ENCODE results near the gene FSTL5. TPM values are rescaled to one million over a fixed set of nuclear protein-coding genes. Genes with fewer than 3 reads are reported as not detected.

The FSTL5 gene
- total and polyA plus RNA-seq, 9 of the 15 experiments (the other 6 are each of a cell fraction or from before 2014, with no cell fraction given) = 0.09 to 3.1 (median 0.50) TPM; not detected in 1

GRCh38 chr4:161457311-161457710, 706.5 kb downstream of the FSTL5 start:
- H3K27ac ChIP-seq (ENCODE audit: extremely low read depth, low read depth, low read length) = no peak overlapping the region

More at GRCh38 chr4:161457311-161457710, 706.5 kb downstream of the FSTL5 start:
- ChIA-PET CTCF (ENCODE audit: low intra/inter-chr PET ratio) (no interaction called here), POLR2A (no interaction called here)
- TF ChIP-seq XRCC5 (IDR thresholded peaks at IDR 0.05; ENCODE audit: low read depth, low read length) (no peak), RFX7 (CRISPR knock-in tag; IDR thresholded peaks at IDR 0.05) (no peak), SOX6 (IDR thresholded peaks at IDR 0.05) (no peak), SMARCC2 (IDR thresholded peaks at IDR 0.05; ENCODE audit: low read depth) (no peak), NONO (IDR thresholded peaks at IDR 0.05; ENCODE audit: low read depth in 2 of 2, low read length in 1 of 2) (no peak), POLR2B (IDR thresholded peaks at IDR 0.05; ENCODE audit: low read depth, partially characterized antibody) (no peak), ZNF778 (CRISPR knock-in tag; IDR thresholded peaks at IDR 0.05) (no peak), EGR1 (conservative IDR thresholded peaks at IDR 0.05) (no peak), ZNF384 (IDR thresholded peaks at IDR 0.05; ENCODE audit: low read depth, low read length) (no peak), KLF16 (IDR thresholded peaks at IDR 0.05) (no peak), CLOCK (CRISPR knock-in tag; IDR thresholded peaks at IDR 0.05; ENCODE audit: borderline replicate concordance) (no peak), CBFA2T2 (conservative IDR thresholded peaks at IDR 0.05) (no peak), RREB1 (CRISPR knock-in tag; IDR thresholded peaks at IDR 0.05) (no peak), ZC3H8 (IDR thresholded peaks at IDR 0.05) (no peak), HLTF (IDR thresholded peaks at IDR 0.05) (no peak), FOXP1 (CRISPR knock-in tag; IDR thresholded peaks at IDR 0.05) (no peak), HNRNPH1 (optimal IDR thresholded peaks at IDR 0.05; ENCODE audit: low read depth, low read length) (no peak), BHLHE40 (IDR thresholded peaks at IDR 0.05; ENCODE audit: low read length) (no peak)
- intact Hi-C loops (cut with micrococcal nuclease) = no loop called here
- ATAC-seq (no peak), DNase-seq (ENCODE audit: extremely low read depth in 1 of 4, low spot score in 3 of 4) (no peak), FAIRE-seq (no peak)
- Histone ChIP-seq H3K36me3 (ENCODE audit: control insufficient read depth, insufficient read depth, low read length) (no peaks in the 10 kb centered on the region), H4K20me1 (replicated peaks; ENCODE audit: control insufficient read depth, insufficient read depth, low read length) (no peaks in the 10 kb centered on the region), H3K9me1 (ENCODE audit: control insufficient read depth, insufficient read depth, low read length) (no peaks in the 10 kb centered on the region), H3K4me1 (replicated peaks in 1 of 2; ENCODE audit: control insufficient read depth in 2 of 2, insufficient read depth in 2 of 2, low read length in 2 of 2) (no peaks in the 10 kb centered on the region), H3K27me3 (ENCODE audit: control insufficient read depth in 2 of 2, insufficient read depth in 2 of 2, low read length in 2 of 2) (no peaks in the 10 kb centered on the region), H3K79me2 (ENCODE audit: control insufficient read depth, insufficient read depth, low read length) (no peaks in the 10 kb centered on the region), H3K4me2 (ENCODE audit: insufficient read depth, low read length) (no peak overlapping the region), H3K9ac (ENCODE audit: insufficient read depth in 1 of 2, low read depth in 2 of 2, low read length in 2 of 2) (no peak overlapping the region), H2AFZ (ENCODE audit: low read depth, low read length) (no peak overlapping the region), H3K9me3 (replicated peaks; ENCODE audit: control insufficient read depth, insufficient read depth, low read depth, low read length) (no peaks in the 10 kb centered on the region), H3K4me3 (no peak overlapping the region)
- WGBS (ENCODE audit: insufficient coverage, low coverage, missing lambda C conversion rate) = 0% methylated on average over 1 of the region's 1 CpG
- in situ Hi-C loops (cut with MboI) = no loop called here
- no TSS peak for BruUV-seq (replicated peaks)
